Hepatic stellate cell (primary cell): ENCODE results near the gene DTD2.
"Not testable (repeated sequence)": the region's sequence is repeated elsewhere in the genome, so short reads cannot be mapped to it uniquely, and the experiment has no call there.

Source experiments
- DNase-seq: peaks from one replicate; pipeline ENCODE4 v3.0.0; 2011; ENCODE audit warnings: low spot score

DTD2 gene

GRCh38 chr14:31456841-31457664 lies at the start of gene DTD2:
DTD2 (minus strand) TSS chr14:31457506; CDS start chr14:31457393, 113 bp downstream.
- DNase-seq, result peak; percentile 87

GRCh38 chr14:31505411-31505810 lies 48.1 kb upstream of the DTD2 start:
- peak; percentile 41 for DNase-seq

DNA sequence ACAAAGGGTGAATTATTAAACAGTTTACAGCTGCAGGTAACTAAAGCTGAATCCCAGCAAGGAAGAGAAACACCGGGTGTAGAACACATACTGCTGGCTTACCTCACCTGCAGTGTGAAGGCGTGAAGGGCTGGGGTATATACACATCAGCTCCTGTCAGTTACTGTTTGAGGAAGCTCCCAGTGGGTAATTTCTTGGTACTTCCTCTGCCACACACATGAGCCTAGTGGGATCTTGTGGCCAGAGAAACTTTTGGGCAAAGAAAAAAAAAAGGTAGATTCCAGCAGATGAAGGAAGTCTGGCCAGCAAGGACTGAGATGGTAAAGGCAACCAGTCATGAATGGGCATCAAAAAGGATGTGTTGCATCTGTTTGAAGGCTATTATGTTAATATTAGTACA lies 44.6 kb upstream of the DTD2 start:
- DNase-seq, result no peak

- no peak for DNase-seq
These were observed 35.6 kb upstream of the DTD2 start for GRCh38 chr14:31492759-31493498.

DNA sequence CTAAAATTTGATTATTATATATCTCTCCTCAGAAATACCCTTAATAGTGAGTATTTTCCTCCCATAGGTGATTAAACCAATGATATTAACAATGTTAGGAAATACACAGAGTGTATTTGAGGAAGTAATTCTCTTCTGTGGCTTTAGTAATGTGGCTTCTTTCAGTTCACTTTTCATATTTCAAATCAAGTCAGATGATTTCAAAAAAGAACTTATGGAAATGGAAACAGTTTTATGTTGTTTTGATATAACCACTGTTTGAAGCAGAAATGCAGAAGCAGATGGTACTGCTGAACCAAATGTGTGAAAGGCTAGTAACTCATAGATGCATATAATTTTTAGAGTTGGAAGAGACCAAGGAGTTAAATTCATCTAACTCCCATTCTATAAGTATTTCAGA lies 32.4 kb upstream of the DTD2 start:
- DNase-seq, result no peak

DNA sequence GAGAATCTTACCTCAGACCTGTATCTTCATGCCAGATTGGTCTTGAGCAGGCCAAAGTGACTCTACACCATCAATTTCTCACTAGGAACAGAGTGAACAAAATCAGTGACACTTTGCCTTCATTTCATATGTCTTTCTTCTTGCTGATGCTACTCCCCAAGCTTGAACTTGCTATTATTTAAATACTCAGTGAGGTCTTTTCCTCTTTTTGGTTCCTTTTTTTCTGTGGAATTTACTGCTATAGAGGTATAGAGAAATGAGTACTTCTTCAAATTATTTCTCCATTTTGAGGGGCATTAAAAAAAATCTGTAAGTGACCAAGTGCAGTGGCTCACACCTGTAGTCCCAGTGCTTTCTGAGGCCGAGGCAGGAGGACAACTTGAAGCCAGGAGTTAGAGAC lies 30.6 kb upstream of the DTD2 start, which contains the start of gene GPR33:
GPR33 (minus strand) TSS at position 154 of the 400 bp plus-strand sequence. CDS start 4,074 bp downstream, outside the sequence.
- DNase-seq, result no peak

DNA sequence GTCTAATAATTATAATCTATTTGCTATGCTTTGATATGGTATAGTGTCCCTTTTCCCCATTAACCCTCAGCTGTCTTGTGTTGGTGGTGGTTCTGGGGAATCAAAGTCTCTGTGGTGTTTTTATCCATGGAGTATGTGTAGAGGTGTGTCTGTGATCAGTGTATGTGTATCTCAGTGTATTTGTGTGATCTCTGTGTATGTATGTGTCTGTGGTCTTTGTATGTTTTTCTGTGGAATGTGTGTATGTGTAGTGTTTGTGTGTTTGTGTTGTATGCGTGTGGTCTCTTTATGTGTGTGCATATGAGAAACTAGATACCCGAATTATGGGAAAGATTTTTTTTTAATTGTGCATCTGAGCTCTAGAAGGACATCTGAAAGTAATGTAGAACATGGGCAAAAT lies 29.5 kb upstream of the DTD2 start:
- DNase-seq, result no peak

GRCh38 chr14:31484754-31485153 lies 27.4 kb upstream of the DTD2 start:
- DNase-seq, result no peak

- DNase-seq, result no peak
These were observed 22.9 kb upstream of the DTD2 start for GRCh38 chr14:31480156-31480555.

DNA sequence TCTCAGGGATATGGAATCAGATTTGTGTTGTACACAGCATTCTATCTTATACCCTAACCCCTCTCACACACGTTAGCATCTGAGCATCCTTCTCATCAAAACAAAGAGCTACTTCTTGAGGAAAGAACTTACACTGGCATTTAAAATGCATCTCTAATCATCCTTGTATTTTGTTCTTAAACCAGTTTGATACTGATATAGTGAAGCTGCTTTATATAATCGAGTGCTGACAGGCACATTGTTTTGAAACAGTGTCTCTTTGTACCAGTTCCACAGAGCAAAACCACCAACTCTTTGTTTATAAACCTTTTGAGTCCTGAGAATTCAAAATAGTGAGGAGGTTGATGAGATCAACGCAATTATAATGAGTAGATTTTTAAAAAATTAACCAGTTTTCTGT lies 21.7 kb upstream of the DTD2 start:
- DNase-seq, result no peak

GRCh38 chr14:31477248-31477647 lies 19.9 kb upstream of the DTD2 start:
- DNase-seq, result no peak

DNA sequence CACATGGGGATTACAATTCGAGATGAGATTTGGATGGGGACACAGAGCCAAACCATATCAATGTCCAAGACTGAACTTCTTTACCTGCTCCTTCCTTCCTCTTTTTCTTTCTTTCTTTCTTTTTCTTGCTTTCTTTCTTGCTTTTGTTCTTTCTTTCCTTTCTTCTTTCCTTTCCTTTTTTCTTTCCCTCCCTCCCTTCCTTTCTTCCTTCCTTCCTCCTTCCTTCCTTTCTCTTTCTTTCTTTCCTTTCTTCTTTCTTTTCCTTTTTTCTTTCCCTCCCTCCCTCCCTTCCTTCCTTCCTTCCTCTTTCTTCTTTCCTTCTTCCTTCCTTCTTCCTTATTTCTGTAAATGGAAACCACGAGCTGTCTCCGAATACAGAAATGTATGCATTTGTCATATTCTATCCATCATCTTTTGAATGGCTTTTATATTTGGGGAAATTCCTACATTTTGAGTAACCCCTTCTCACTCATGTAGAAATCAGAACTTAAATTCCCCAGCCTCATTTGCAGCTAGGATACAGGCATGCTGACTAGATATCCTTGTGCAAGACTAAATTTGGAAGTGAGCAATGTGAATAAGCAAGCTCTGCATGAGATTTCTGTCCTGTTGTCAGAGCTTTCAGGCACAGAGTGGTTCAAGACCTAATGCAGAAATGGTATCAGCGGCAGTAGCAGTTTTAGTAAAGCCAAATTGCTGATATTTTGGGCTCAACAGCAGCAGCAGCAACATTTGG lies 19.0 kb upstream of the DTD2 start:
- DNase-seq, result no peak

DNA sequence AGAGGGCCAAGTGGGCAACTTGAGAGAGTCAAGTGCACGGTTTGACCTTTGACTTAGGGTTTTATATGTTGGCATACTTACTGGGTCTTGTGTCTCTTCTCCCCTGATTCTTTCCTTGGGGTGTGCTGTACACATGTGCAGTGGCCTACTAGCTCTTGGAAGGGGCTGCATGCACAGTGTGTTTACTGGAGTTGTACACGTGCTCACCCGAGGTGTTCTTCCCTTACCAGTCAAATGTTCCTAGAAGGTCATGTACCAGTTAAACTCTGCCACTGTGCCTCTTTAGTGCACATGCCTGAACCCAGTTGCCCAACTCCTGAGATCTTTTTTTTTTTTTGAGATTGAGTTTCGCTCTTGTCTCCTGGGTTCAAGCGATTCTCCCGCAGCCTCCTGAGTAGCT lies 9.2 kb upstream of the DTD2 start:
- no peak for DNase-seq

GRCh38 chr14:31465111-31465510 lies 7.8 kb upstream of the DTD2 start:
- DNase-seq, result peak; percentile 48

GRCh38 chr14:31462450-31462849 lies 5.1 kb upstream of the DTD2 start:
- not testable (repeated sequence) for DNase-seq

GRCh38 chr14:31461545-31461944 lies 4.2 kb upstream of the DTD2 start:
- DNase-seq, result no peak

DNA sequence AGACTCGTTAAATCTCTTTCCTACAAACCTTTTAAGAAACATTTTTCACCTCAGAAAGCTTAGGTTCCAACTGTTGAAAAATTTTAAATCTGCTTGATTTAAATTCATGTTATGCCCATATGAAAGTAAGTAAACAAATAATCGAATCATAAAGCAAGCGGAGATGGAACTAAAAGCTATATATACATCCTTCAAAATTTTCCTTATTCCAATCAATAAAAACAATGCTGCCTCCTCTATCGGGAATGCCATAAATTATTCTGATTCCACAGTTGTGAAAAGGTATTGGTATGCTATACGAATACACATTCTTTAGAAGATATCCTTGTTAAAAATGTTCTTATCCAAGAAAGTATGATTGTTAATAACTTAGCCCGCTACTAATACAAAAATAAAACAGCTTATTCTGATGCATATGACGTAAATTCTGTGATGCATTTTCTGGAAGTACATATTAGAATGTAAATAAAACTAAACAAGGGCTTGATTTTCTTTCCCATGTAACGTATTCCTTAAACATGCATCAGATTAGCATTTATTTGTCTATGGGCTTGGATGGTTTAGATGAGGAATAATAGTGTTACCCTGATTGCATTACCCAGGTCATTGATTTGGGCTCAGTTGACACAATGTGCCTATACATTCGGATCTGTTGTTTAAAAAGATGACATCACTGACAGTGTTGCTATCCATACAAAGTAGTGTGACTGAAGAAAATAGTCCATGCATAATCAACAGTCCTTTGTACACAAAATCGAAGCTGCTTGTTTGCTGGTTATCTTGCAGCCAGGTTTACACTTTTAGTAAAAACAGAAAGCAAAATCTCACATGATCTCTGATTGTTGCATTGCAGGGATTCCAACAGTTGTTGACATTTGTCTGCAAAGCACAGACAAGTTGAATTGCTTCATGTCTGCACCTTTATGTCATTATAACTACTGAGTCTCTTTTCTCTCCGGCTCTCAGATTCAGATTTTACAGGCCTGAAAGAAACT lies 656 bp upstream of the DTD2 start:
- no peak for DNase-seq

- peak; percentile 37 for DNase-seq
These were observed 7.2 kb downstream of the DTD2 start for GRCh38 chr14:31449971-31450610.

- DNase-seq, result no peak
These were observed 8.2 kb downstream of the DTD2 start for GRCh38 chr14:31449136-31449535.

- no peak for DNase-seq
These were observed 11.6 kb downstream of the DTD2 start for GRCh38 chr14:31445703-31446102.

- DNase-seq, result no peak
These were observed 15.0 kb downstream of the DTD2 start for GRCh38 chr14:31442284-31442683.
